Transverse colon (tissue), 4 donors: ENCODE measurements around the gene CS.

Experiments used
- EP300 ChIP-seq: sonication (generic); formaldehyde crosslinking; IDR thresholded peaks from one replicate; pipeline ENCODE4 v1.6.1; 2017; ENCODE audit warnings: antibody characterized with exemption, low read depth
- POLR2AphosphoS5 ChIP-seq, 3 donors: sonication (generic); formaldehyde crosslinking; IDR thresholded peaks; one replicate each; pipeline ENCODE4 v1.6.1; 2016; ENCODE audit warnings: antibody characterized with exemption in 3 of 3
- TF ChIP-seq, protein P1 (sequence below), 5 experiments: fragments of 200-600 bp in 3 of 5; fragments of 450-650 bp in 2 of 5; sonication (generic) in 3 of 5; IDR thresholded peaks; 1 replicate in 2 of 5; 2 replicates in 3 of 5; pipeline ENCODE4 v1.5.1; 2016 to 2017; ENCODE audit warnings: antibody characterized with exemption in 5 of 5, inconsistent platforms in 3 of 5, mild to moderate bottlenecking in 2 of 5, moderate library complexity in 1 of 5

DNA sequence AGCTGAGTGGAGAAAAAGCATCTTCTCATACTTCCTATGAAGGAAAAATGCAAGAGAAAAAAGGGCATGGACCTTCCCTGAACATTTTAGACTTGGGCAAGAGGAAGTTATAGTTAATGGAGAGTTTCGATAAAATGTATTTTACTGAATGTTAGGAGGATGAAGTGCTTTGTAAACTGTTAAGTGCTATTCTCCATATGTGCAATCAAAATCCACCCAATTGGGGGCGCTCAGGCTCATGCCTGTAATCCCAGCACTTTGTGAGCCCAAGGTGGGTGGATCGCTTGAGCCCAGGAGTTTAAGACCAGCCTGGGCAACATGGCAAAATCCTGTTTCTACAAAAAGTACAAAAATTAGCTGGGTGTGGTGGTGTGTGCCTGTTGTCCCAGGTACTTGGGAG lies 17.5 kb upstream of the CS start:
- no peak for TF ChIP-seq EP300
- TF ChIP-seq, protein P1, sequence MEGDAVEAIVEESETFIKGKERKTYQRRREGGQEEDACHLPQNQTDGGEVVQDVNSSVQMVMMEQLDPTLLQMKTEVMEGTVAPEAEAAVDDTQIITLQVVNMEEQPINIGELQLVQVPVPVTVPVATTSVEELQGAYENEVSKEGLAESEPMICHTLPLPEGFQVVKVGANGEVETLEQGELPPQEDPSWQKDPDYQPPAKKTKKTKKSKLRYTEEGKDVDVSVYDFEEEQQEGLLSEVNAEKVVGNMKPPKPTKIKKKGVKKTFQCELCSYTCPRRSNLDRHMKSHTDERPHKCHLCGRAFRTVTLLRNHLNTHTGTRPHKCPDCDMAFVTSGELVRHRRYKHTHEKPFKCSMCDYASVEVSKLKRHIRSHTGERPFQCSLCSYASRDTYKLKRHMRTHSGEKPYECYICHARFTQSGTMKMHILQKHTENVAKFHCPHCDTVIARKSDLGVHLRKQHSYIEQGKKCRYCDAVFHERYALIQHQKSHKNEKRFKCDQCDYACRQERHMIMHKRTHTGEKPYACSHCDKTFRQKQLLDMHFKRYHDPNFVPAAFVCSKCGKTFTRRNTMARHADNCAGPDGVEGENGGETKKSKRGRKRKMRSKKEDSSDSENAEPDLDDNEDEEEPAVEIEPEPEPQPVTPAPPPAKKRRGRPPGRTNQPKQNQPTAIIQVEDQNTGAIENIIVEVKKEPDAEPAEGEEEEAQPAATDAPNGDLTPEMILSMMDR (IDR thresholded peaks at IDR 0.05), result no peak
- TF ChIP-seq POLR2AphosphoS5 (IDR thresholded peaks at IDR 0.05), result no peak
